IMR-90 (cell line): ENCODE results near the gene IFNL1.

ENCODE experiments used
- CEBPB ChIP-seq: IDR thresholded peaks from 2 replicates; pipeline ENCODE4 v1.6.1; 2012; ENCODE audit warnings: low read depth, low read length, improper control_type of control experiment
- CHD1 ChIP-seq: IDR thresholded peaks from 2 replicates; pipeline ENCODE4 v1.6.1; 2012; ENCODE audit warnings: low read depth, low read length, improper control_type of control experiment
- CTCF ChIP-seq: conservative IDR thresholded peaks from 2 replicates; pipeline ENCODE4 v1.5.1; 2012; ENCODE audit warnings: mild to moderate bottlenecking, low read depth, low read length, improper control_type of control experiment
- ELK1 ChIP-seq: fragments of 150-350 bp; IDR thresholded peaks from 2 replicates; pipeline ENCODE4 v1.6.1; 2016; ENCODE audit warnings: low read depth, mild to moderate bottlenecking, low read length, moderate library complexity, borderline replicate concordance
- MAZ ChIP-seq: IDR thresholded peaks from 2 replicates; pipeline ENCODE4 v1.6.1; 2012; ENCODE audit warnings: low read depth, mild to moderate bottlenecking, low read length, improper control_type of control experiment, moderate library complexity, borderline replicate concordance
- POLR2A ChIP-seq: IDR thresholded peaks from 2 replicates; pipeline ENCODE4 v1.6.1; 2012; ENCODE audit warnings: mild to moderate bottlenecking, low read depth, low read length
- RAD21 ChIP-seq: IDR thresholded peaks from 2 replicates; pipeline ENCODE4 v1.6.1; 2012; ENCODE audit warnings: low read length, improper control_type of control experiment
- RCOR1 ChIP-seq: IDR thresholded peaks from 2 replicates; pipeline ENCODE4 v1.6.1; 2012; ENCODE audit warnings: mild to moderate bottlenecking, low read length, improper control_type of control experiment; ENCODE audit not compliant: insufficient replicate concordance
- RFX5 ChIP-seq: IDR thresholded peaks from 2 replicates; pipeline ENCODE4 v1.8.0; 2012; ENCODE audit warnings: low read depth, mild to moderate bottlenecking, low read length, moderate library complexity
- USF2 ChIP-seq: fragments of 150-350 bp; IDR thresholded peaks from 2 replicates; pipeline ENCODE4 v1.6.1; 2017; ENCODE audit warnings: mild to moderate bottlenecking, antibody characterized with exemption, low read length, low read depth

GRCh38 chr19:39328046-39328705 is 32.0 kb downstream of the IFNL1 start:
- TF ChIP-seq CTCF (peak; percentile 95), POLR2A (peak; percentile 43; the same call in 1 of the 2 replicates), CEBPB (no peak), MAZ (peak; percentile 54; the same call in 1 of the 2 replicates), RFX5 (no peak), USF2 (no peak), ELK1 (no peak), RAD21 (peak; percentile 96), CHD1 (no peak), RCOR1 (no peak)
